ENCODE data around the gene GIMAP1.
"Not testable (repeated sequence)": the region's sequence is repeated elsewhere in the genome, so short reads cannot be mapped to it uniquely, and the experiment has no call there.

The GIMAP1 gene

GRCh38 chr7:150716368-150716767 lies at the start of gene GIMAP1:
GIMAP1 (plus strand) TSS chr7:150716613; CDS start chr7:150719048, 2,435 bp downstream.
- no peak for DNase-seq

GRCh38 chr7:150668472-150668911 lies 47.9 kb upstream of the GIMAP1 start:
- no peak for DNase-seq

GRCh38 chr7:150668977-150669376 lies 47.4 kb upstream of the GIMAP1 start:
- no peak for DNase-seq

DNA sequence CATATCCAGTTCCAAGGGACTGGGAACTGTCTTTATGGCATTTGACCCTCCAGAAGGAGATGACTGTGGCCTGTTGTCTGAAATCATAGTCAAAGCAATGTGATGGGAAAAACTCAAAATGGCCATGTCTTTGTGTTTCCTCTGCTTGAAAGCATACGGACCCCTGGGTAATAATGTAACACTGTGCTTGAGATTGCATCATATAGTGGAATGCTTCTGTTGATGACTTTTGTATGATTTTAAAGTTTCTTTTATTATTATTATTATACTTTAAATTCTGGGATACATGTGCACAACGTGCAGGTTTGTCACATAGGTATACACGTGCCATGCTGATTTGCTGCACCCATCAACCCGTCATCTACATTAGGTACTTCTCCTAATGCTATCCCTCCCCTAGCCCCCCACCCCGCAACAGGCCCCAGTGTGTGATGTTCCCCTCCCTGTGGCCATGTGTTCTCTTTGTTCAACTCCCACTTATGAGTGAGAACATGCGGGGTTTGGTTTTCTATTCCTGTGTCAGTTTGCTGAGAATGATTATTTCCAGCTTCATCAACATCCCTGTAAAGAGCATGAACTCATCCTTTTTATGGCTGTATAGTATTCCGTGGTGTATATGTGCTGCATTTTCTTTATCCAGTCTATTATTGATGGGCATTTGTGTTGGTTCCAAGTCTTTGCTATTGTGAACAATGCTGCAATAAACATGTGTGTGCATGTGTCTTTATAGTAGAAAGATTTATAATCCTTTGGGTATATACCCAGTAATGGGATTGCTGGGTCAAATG lies 44.4 kb upstream of the GIMAP1 start:
- not testable (repeated sequence) for DNase-seq

- no peak for DNase-seq
Observed at GRCh38 chr7:150675714-150676113, 40.7 kb upstream of the GIMAP1 start.

- DNase-seq, result not testable (repeated sequence)
Observed at GRCh38 chr7:150676276-150676675, 40.1 kb upstream of the GIMAP1 start.

- not testable (repeated sequence) for DNase-seq
Observed at GRCh38 chr7:150676854-150677253, 39.6 kb upstream of the GIMAP1 start.

GRCh38 chr7:150678601-150679000 lies 37.8 kb upstream of the GIMAP1 start:
- DNase-seq, result not testable (repeated sequence)

- DNase-seq, result not testable (repeated sequence)
Observed at GRCh38 chr7:150680364-150680763, 36.0 kb upstream of the GIMAP1 start.

DNA sequence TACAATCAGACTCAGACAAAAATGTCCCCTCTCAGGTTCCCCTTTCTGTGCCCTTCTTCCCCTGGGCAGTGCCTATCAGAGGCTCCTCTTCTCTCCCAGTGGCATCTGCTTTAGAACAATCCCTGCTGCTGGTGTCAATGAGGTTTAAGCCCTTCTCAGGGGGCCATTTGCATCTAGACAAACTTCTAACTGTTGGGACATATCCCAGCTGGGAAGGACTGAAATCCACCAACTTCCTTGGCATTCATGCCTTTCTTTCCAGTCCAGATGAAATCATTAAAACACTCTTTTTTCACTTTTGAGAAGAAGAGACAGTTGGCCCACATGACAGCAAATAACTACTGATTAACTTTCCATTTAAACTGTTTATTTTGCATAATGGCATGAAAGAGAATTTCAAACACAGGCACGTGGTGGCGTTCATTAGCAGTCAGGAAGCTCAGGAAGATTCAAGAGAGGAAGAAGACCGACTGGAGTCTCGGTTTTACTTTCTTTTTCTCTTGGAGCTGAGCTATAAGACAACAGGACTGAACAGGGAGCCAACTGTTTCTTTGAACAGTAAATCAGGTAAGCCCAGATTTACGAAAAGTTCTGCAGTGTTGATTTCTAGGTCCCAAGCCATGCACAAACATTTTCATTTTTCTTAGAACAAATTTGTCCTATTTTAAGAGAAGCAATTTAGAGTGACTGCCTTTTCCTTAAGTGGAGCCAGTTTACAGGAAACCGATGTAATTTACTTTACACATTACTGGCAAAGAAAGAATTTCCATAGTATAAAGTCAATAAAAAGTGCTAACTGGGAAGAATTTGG lies 31.0 kb upstream of the GIMAP1 start, which contains the start of gene GIMAP2:
Gene GIMAP2, plus strand, starts transcription at position 488 of the 811 bp plus-strand sequence. CDS start 1,354 bp downstream, outside the sequence.
- peak in 2 of 3 experiments; percentile 2 to 36 for DNase-seq

DNA sequence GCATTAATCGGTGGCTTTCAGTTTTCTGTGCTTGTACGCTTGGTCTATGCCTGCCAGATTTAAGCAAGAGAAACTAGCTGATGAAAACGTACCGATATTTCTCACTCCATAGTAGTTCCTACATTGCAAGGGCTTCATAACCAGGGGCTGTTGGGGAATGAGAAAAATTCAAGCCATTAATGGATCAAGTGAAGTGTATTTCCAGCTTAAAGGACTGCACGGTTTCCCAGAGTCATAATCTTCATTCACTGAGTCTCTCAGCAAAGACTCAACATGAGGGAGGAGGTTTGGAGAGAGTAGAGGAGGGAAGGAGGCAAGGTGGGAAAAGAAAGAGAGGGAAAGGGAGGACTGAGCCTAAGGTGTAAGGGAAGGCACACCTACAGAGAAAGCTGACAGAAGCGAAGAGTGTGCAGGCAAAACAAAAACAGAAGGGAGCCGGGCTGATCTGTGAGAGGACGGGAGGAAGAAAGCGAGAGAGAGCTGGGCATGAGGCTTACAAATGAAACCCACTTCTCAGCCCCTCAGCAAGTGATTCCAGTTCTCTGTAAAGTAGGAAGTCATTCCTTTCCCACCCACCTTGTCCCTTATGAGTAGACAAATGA lies 30.3 kb upstream of the GIMAP1 start:
- DNase-seq, result peak in 1 of 3 experiments; percentile 34

DNA sequence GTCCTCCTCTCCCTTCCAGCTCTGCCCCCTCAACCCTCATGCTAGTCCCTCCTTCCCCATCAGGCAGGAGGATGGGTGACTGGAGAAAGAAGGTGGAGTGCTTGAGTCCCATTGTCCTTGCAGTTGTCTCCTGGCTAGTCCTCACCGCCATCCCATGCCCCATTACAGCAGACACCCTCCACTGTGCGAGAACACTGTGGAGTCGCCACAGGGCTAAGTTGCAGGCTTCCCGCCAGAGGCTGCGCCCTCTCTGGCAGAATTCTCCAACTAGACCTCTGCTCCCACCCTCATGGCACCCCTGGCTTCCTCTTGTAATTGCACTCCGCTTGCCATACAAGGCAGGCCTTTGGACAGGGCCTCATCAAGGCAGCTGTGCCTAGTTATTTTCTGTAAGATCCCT lies 27.8 kb upstream of the GIMAP1 start:
- DNase-seq, result no peak

GRCh38 chr7:150695654-150696053 lies 20.8 kb upstream of the GIMAP1 start:
- no peak for DNase-seq

DNA sequence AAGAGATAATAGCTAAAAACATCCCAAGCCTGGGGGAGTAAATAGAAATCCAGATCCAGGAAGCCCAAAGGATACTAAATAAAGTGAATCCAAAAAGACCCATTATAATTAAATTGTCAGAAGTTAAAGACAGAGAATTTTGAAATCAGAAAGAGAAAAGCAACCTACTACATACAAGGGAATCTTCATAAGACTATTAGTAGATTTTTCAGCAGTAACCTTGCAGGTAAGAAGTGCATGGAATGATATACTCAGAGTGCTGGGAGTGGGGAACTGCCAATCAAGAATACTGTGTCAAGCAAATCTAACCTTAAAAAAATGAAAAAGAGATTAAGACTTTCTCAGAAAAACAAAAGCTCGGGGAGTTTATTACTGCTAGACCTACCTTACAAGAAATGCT lies 13.2 kb upstream of the GIMAP1 start:
- no peak for DNase-seq

DNA sequence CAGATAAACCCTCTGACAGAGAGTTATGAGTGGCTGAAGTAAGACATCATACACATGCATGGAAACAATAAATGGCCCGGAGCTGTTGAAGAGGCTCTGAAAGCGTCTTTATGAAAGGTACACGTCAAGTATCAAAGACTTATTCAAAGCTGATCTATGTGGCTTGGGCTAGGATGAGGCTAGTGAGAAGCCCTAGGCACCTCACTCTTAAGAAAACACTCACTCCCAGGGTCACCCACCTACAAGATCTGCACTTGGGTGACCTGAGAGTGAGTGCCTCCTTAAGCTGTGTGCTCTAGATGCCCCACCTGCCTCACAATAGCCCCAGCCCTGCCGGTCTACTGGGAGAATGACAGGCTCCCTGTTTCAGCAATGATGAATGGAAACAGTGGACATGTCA lies 1.1 kb upstream of the GIMAP1 start:
- peak in 1 of 3 experiments; percentile 71 for DNase-seq

DNA sequence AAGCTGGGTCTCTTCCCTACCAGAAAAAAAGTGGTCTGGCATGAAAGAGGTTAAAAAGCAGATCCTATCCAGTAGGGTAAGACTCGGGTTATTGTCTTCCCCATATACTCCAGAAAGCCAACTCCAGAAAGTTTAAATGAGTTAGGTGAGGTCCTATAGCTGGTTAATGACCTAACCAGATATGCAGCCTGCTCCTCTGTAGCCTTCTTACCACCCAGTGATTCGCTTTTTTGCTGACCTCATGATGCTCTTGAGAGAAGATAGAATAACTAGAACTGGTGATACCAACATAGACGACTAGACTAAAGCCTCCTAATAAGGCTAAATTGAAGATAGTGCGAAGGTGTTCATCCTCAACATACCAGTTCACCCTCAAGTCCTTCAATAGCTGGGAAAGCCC lies 675 bp upstream of the GIMAP1 start:
- no peak for DNase-seq

DNA sequence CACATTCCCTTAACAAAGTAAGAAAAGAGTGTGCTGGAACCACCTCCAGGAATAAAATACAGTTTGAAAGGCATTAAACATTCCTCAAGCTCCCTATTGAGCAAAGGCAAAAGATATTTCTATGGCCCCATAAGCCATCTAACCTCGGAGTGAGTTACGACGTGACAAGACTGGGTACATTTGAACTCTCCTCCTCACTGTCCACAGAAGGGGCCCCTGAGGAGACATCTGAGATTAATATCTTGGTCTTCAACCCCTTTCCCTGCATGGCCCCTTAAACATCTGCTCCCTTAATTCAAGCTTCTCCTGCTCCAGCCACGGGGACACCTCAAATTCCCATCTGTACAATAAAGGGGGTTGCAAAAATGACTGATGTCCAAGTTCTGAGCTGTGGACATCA lies 526 bp downstream of the GIMAP1 start:
- no peak for DNase-seq

- no peak for DNase-seq
Observed at GRCh38 chr7:150717814-150718420, 1.5 kb downstream of the GIMAP1 start.

DNA sequence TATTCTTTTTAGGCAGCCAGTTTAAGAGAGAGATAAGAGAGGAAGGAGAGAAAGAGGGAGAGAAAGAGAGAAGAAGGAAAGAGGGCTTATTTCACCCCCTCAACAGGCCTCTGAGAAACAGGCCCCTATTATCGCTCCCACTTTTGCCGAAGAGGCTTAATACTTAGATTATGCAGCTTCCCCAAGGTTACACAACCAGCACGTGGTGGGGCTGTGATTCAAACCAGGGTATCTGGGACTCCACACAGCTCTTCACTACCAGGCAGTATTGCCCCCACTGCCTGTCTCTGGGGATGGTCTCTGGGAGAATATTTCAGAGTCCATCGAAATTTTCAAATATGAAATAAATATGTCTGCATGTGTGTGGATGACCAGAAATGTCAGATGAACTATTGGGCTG lies 3.0 kb downstream of the GIMAP1 start:
- no peak for DNase-seq

DNA sequence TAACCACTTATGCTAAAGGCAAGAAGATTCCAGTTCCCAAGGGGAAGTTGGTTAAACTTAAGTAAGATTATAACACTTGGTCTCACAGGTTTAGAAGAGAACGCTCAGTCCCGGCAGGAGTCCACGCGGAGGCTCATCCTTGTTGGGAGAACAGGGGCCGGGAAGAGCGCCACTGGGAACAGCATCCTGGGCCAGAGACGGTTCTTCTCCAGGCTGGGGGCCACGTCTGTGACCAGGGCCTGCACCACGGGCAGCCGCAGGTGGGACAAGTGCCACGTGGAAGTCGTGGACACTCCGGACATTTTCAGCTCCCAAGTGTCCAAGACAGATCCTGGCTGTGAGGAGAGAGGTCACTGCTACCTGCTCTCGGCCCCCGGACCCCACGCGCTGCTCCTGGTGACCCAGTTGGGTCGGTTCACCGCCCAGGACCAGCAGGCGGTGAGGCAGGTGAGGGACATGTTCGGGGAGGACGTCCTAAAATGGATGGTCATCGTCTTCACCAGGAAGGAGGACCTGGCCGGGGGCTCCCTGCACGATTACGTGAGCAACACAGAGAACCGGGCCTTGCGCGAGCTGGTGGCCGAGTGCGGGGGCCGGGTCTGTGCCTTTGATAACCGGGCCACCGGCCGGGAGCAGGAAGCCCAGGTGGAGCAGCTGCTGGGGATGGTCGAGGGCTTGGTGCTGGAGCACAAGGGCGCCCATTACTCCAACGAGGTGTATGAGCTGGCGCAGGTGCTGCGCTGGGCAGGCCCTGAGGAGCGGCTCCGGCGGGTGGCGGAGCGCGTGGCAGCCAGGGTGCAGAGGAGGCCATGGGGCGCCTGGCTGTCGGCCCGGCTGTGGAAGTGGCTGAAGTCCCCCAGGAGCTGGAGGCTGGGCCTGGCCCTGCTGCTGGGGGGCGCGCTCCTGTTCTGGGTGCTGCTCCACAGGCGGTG lies 3.8 kb downstream of the GIMAP1 start:
- no peak for DNase-seq

- no peak for DNase-seq
Observed at GRCh38 chr7:150721970-150722373, 5.6 kb downstream of the GIMAP1 start.

GRCh38 chr7:150722431-150722931 lies 6.1 kb downstream of the GIMAP1 start:
- no peak for DNase-seq
